GM04504 (cell line): Measurements from ENCODE around the gene MYO15A.
A peak's percentile ranks its signal among the peaks of the same experiment; 100 is the strongest.

Experiments used
- DNase-seq: peaks from one replicate; pipeline ENCODE4 v3.0.0-alpha.2; 2012; ENCODE audit warnings: low read depth

Gene MYO15A

GRCh38 chr17:18108401-18109312 is at the start of gene MYO15A:
MYO15A (plus strand) TSS chr17:18108756; CDS start chr17:18118801, 10,045 bp downstream.
- DNase-seq: no peak

DNA sequence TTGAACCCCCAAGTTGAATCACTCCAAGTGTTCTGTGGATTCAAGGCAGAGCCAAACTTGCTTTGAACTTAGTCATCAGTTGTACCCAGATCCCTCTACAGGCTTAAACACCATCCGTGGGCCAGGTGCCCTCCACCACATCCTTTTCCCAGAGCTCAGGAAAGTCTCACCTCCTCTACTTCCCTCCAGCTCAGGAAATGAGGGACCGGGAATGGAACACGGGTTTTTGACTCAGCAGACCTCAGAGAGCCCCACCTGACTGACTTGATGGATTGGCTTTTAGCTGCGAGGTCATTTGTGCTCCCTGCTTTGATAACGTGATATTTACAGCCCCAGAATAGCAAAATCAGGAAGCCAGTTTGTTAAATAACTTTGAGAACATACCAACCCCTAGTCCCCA is 49.3 kb upstream of the MYO15A start:
- no peak for DNase-seq

- DNase-seq: no peak
These were observed 44.5 kb upstream of the MYO15A start for GRCh38 chr17:18064053-18064452.

GRCh38 chr17:18065546-18065945 is 43.0 kb upstream of the MYO15A start:
- no peak for DNase-seq

DNA sequence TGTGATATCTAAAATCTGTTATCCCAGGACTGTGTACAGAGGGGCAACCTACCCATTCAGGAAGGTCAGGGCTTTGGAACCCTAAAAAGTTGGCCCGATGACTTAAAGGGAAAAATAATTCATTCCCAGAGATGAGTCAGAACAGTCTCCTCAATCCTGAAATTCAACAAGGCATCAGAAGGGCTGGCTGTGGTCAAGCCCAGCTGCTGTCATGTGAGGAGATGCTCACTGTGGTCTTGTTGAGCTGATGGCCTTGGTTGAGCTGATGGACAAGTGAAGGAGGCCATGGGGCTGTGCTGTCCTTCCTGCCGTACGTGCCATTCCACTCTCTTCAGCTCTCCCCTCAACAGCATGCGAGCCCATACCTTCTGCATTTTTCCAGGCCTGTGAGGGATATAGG is 41.7 kb upstream of the MYO15A start:
- no peak for DNase-seq

DNA sequence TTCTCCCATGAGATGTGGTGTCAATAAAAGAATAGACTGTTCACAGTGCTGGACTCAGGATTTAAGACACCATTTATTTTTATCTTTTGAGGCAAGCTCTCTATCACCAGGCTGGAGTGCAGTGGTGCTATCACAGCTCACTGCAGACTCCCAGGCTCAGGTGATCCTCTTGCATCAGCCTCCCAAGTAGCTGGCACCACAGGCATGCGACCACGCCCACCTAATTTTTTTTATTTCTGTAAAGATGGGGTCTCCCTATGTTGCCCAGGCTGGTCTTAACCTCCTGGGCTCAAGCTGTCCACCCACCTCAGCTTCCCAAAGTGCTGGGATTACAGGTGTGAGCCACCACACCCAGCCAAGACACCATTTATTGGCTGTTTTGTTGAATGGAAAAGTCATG is 39.5 kb upstream of the MYO15A start:
- DNase-seq: no peak

DNA sequence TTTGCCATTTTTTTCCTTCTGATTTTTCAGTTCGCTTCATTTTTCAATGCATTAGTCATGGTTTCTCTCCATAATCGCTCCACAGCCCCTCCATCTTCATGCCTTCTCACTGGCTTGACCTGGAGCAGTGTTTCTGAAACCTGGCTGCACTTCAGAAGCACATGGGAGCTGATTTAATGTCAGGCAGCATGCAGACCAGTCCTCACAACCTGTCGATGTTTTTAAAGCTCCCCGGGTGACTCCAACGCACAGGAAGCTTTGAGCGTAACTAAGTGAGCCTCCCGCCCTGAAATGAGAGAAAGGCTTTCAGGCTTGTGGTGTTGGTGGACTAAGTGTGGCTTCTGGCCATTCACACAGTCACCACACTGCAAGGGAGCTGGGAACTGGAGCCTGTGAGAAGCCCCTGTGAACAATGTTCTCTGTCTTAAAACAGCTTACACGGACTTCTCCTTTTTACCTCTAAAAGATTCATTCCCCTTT is 37.7 kb upstream of the MYO15A start:
- no peak for DNase-seq

DNA sequence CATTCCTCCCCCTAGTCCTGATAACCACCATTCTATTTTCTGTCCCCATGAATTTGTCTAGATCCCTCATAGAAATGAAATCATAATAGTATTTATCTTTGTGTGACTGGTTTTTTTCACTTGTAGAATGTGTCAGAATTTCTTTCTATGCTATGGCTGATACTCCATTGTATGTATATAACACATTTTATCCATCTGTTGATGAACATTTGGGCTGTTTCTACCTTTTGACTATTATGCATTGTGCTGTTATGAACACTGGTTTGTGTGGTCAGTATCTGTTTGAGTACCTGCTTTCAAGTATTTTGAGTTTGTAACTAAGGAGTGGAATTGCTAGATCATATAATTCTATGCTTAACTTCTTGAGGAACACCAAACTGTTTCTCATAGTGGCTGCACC is 36.8 kb upstream of the MYO15A start:
- DNase-seq: no peak

DNA sequence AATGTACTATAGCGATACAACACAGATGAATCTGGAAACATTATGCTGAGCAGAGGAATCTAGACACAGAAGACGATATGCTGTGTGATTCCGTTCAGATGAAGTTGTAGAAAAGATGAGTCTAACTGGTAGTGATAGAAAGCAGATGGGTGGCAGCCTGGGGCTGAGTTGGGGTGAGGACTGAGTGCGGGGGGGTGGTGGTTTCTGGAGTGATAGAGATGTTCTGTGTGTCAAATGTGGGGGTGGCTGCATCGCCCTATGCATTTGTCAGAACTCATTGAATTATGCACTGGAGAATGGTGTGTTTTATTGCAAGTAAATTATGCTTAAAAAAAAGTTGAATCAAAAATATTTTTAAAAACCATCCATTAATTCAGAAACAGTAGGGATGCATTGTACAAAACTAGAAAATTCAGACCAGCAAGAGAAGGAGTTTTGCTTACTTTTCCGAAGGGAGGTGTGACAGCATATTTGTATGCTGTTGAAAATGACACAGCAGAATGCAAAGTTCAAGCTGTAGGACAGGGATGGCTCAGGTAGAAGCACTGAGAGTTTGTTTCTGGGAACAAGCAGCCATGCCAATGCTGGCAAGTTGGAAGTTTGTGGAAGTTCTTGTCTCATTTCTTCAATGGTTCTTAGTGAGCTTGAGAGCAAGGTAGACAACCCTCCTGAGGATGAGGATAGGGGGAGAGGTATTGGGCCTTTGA is 33.8 kb upstream of the MYO15A start:
- no peak for DNase-seq

DNA sequence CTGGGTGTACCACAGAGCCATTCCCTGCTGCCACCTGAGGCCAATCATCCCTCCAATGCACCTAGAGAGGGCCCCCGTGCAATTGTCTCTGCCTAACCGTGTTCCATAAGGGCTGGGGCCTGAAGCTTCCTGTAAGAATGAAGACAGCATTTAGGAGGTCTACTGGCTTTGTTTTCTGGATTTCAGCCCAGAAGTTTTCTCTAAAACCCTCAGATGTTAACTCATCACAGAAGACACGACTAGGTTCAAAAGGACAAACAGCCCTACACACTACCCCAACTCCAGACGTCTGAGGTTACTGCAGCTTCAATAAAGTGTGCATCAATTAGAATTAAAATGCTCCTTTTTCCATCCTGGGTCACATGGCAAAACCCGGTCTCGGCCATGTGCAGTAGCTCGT is 31.6 kb upstream of the MYO15A start:
- DNase-seq: no peak

- DNase-seq: no peak
These were observed 29.0 kb upstream of the MYO15A start for GRCh38 chr17:18079543-18079942.

- DNase-seq: no peak
These were observed 24.3 kb upstream of the MYO15A start for GRCh38 chr17:18084256-18084655.

DNA sequence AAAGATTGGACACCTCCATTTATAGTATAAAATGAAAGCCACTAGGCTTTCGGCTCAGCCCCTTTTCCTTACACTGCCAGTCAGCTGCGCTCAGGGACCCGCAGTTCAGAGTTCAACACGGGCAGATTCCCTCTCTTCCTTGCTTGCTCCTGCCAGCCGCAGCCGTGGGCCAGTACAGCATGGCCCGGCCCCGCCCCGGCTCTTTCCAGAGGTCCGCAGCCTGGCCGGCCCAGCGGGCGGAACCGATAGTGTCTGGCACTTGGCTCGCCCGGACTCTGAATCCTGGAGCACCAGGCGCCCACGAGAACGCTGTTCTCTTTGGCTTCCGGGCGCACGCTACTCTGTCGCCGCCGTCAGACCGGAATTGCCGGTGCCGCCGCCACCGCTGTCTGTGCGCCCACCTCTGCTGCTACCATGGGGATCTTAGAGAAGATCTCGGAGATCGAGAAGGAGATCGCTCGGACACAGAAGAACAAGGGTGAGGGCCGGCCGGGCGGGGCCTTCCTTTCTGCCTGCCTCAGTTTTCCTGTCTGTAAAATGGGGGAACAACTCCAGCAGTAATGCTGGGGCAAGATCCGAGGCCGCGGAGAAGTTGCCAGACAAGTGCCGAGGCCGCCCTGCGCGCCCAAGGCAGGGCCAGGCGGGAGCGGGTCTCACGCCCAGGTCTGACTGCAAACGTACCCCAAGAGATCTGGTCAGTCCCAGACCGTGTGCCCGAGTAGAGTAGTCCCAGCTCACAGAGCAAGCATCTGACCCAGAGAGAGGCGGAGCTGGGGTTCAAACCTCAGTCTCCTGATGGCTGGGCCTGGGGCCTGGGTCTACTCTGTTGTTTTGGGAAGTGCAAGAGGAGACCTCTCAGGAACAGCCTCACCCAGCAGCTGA is 20.7 kb upstream of the MYO15A start, which contains the start of gene DRG2:
DRG2 (plus strand) TSS at position 339 of the 882 bp plus-strand sequence; CDS start at position 415, 76 bp downstream.
- peak; percentile 77 for DNase-seq

DNA sequence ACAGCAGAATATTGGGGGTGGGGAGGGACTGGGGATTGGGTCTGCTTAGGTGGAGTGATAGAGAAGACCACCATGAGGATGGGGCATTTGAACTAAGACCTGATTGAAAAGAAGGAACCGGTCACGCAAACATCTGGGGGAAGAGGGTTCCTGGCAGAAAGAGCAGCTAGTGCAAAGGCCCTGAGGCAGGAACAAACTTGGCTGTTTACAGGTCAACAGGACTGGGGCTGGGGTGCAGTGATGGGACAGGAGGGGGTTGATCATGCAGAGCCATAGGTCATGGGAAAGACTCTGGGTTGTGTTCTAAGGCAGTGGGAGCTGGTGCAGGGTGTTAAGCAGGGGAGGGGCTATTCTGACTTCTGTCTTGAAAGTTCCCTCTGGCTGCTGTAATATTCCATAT is 18.9 kb upstream of the MYO15A start:
- no peak for DNase-seq

DNA sequence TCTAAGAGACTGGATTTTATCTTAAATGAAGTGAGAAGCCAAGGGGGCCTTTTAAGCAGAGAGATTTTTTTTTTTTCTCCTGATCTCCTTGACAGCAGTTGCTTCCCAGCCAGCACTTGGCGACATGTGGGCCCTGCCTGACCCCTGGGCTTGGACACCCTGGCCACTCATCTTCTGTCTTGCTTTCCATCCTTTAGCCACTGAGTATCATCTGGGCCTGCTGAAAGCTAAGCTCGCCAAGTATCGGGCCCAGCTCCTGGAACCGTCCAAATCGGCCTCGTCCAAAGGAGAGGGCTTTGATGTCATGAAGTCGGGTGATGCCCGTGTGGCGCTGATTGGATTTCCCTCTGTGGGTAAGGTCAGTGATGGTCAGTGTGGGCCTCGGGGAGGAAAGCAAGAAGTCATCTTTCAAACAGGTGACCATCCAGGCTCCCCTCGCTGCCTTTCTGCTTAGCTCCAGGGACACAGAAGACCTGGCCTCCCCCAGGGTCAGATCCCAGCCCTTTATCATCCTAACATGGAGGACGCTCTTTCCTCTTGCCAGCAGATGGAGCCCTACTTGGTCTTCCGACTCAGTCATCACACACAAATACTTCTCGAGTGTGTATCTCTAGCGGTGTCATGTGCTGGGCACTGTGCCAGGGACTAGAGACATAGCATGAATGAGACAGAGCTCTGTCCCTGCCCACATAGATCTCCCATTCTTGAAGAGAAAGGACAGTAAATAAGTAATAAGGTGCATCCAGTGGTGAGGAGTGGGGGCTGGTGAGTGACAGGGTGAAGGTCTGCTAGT is 14.7 kb upstream of the MYO15A start:
- peak; percentile 30 for DNase-seq

DNA sequence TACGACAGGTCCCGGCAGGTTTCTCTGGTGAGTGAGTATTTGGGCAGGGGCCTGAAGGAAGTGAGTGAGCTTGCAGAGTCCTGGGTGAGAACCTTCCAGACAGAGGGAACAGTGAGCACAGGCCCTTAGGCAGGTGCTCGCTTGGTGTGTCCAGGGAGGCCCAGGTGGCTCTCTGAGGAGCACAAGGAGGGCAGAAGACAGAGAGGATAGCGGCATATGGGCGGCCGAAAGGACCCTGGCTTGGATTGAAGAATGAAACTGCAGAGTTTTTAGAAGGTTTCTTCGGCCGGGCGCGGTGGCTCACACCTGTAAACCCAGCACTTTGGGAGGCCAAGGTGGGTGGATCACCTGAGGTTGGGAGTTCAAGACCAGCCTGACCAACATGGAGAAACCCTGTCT is 14.1 kb upstream of the MYO15A start:
- no peak for DNase-seq

- no peak for DNase-seq
These were observed 9.0 kb upstream of the MYO15A start for GRCh38 chr17:18099516-18099915.

DNA sequence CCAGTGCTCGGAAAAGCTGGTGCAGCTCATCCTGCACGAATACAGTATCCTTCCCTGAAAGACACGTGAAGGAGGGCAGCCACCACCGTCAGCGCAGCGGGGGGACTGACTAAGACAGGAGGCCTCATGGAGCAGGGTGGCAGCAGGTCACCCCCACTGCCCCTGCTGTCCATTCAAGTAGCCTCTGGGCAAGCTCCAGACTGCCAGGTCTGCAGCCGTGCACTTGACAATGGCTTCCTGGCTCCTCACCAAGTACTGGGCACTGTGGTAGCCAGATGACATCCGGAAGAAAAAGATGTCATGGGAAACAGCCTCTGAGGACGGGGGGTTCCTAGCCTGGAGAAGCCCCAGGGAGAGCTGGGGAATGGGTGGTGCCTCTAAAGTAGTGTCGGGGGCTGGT is 7.9 kb upstream of the MYO15A start:
- DNase-seq: no peak

- no peak for DNase-seq
These were observed 6.7 kb upstream of the MYO15A start for GRCh38 chr17:18101828-18102227.

- no peak for DNase-seq
These were observed 5.9 kb upstream of the MYO15A start for GRCh38 chr17:18102640-18103039.

- no peak for DNase-seq
These were observed 3.5 kb upstream of the MYO15A start for GRCh38 chr17:18105027-18105426.
